Muscle of leg (tissue), 11 donors: Measurements from ENCODE around the gene ZCCHC24. TPM values are rescaled to one million over a fixed set of nuclear protein-coding genes. Genes with fewer than 3 reads are reported as not detected.
A peak's percentile ranks its signal among the peaks of the same experiment; 100 is the strongest.

Experiments used
- DNase-seq: peaks from one replicate; pipeline ENCODE4 v3.0.0; 2013
- H3K27ac ChIP-seq: one replicate; pipeline ENCODE4 v1.5.1; 2013; ENCODE audit warnings: mild to moderate bottlenecking, low read length, control low read depth
- H3K27me3 ChIP-seq: one replicate; pipeline ENCODE4 v1.6.1; 2013; ENCODE audit warnings: low read length; ENCODE audit not compliant: control insufficient read depth, insufficient read depth
- H3K36me3 ChIP-seq: one replicate; pipeline ENCODE4 v1.6.1; 2013; ENCODE audit warnings: low read length; ENCODE audit not compliant: control insufficient read depth, insufficient read depth
- H3K4me1 ChIP-seq: one replicate; pipeline ENCODE4 v1.6.1; 2013; ENCODE audit warnings: low read length; ENCODE audit not compliant: control insufficient read depth, insufficient read depth
- H3K4me3 ChIP-seq: one replicate; pipeline ENCODE4 v1.5.1; 2013; ENCODE audit warnings: low read length, control low read depth
- H3K9me3 ChIP-seq: replicated peaks from 2 replicates; pipeline ENCODE4 v1.6.1; 2013; ENCODE audit warnings: low read depth, low read length; ENCODE audit not compliant: control insufficient read depth
- WGBS: methylation state at CpG from one replicate; pipeline ENCODE4 v1.1.5; 2013; ENCODE audit warnings: missing lambda C conversion rate; ENCODE audit not compliant: insufficient coverage; 5-methylcytosine and 5-hydroxymethylcytosine counted together
- polyA plus RNA-seq, 8 donors: library from polyadenylated mRNA; unstranded; fragments of 120-200 nt; gene quantifications; one replicate each; pipeline versions ENCODE4 v1.2.1 to v1.2.3, GENCODE V29; 2013; ENCODE audit warnings: inconsistent platforms in 1 of 8, low replicate concordance in 1 of 8; ENCODE audit not compliant: insufficient read length in 8 of 8, insufficient read depth in 1 of 8
- total RNA-seq: library from RNA; stranded (reverse); fragments of 120-200 nt; gene quantifications from one replicate; pipeline ENCODE4 v1.2.4, GENCODE V29; 2013

Gene ZCCHC24
- total and polyA plus RNA-seq, 9 donors, result 25.0 to 65.5 (median 54.7) TPM

DNA sequence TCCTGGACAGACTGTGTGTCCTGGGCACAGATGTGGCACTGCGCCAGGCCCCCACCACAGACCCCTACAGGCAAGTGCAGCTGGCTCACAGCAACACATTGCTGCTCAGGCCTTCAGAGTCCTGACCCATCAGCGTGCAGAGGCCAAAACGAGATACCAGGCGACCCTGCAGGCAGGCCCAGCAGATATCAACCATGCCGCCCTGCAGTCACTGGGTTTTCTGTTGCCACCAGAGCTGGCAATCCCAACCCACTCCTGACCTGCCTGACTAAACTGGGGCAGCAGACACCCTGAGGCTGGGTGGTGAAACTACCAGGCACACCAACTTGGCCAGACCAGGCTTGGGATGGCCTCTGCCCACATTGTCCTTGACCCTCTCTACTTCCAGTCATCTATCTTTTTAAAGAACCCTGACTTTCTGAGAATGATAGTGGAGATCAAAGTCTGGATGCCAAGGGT, 20.3 kb downstream of the ZCCHC24 start:
- H3K27ac ChIP-seq, result peak overlapping the region; percentile 80
- H3K27me3 ChIP-seq, result no peaks in the 10 kb centered on the region
- H3K4me3 ChIP-seq, result no peak overlapping the region
- H3K4me1 ChIP-seq, result peaks cover 55% of the 10 kb centered on the region
- DNase-seq, result no peak
- WGBS, result 75% methylated on average over 5 of the region's 5 CpGs
- no peaks in the 10 kb centered on the region for H3K9me3 ChIP-seq
- peaks cover 39% of the 10 kb centered on the region for H3K36me3 ChIP-seq

DNA sequence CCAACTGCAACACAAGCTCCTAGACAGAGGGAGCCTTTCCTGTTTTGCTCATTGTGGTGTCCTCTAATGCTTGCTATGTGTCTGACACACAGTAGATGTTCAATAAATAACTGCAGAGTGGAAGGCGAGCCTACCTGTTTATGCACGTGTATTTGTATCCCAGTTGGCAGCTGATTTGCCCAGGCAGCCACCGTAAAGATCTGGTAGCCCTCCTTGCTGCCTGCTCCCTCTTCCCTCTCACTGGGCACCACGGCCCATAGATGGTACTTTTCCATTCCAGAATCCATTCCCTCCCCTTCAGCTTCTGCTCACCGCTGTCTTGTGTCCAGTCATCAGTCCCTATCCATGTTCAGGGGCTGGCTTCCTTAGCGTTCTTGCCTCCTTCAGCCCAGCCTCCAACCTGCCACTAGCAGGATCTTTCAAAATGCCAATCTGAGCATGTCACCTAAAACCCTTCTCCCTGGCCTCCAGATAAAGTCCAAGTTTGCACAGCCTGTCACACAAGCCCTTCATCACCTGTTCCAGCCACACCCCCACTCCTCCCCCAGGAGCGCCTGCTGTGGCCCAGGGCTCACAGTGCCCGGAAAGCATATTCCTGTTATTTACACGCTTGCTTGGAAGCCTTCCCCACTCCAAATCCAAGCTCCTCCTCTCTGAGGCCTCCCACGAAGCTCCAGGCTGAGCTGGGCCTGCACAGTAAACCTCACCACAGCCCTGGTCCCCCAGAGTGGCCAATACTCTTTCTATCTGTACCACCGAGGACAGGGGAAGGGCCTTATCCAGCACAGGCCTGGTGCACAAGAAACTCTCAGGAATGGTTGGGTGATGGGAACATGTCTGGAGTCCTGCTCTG, 21.0 kb downstream of the ZCCHC24 start:
- no peaks in the 10 kb centered on the region for H3K27me3 ChIP-seq
- peak; percentile 74 for DNase-seq
- peaks cover 35% of the 10 kb centered on the region for H3K36me3 ChIP-seq
- H3K9me3 ChIP-seq, result no peaks in the 10 kb centered on the region
- 53% methylated on average over 11 of the region's 11 CpGs for WGBS
- no peak overlapping the region for H3K4me3 ChIP-seq
- H3K4me1 ChIP-seq, result peaks cover 60% of the 10 kb centered on the region
- H3K27ac ChIP-seq, result peak overlapping the region; percentile 80

DNA sequence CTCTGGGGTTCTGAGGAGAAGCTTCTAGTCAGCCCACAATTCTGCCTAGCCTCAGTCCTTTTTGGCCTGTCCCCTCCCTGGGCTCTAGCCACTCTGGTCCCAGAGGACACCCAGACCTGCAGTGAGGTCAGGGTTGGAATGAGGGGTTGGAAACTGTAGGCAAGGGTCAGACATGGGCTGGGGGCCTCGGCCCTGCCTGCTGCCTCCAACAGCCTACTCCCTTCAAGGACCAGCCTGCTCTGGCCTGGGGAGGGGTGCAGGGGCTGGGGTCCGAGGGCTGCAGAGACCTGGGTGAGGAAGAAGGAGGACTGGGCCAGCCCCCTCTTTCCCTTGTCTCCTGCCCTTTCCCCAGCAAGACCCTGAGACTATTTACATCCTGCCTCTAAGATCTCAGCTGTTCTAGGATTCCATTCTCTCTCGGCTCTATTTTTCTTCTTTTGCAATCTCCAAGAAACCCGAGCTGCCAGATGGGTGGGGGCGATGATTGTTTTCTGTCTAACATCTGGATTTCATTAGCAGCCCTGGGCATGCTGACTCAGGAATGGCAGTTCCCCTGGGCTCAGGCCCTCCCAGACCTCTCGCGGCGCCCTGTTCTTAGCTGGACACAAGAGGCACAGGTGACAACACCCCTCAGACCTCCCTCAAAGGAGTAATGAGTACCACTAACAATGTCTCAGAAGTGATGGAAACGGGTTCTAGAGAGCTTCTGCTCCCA, 23.1 kb downstream of the ZCCHC24 start:
- Histone ChIP-seq H3K4me3 (no peak overlapping the region), H3K36me3 (peaks cover 50% of the 10 kb centered on the region), H3K4me1 (peaks cover 77% of the 10 kb centered on the region), H3K27ac (peak overlapping the region; percentile 74), H3K27me3 (no peaks in the 10 kb centered on the region), H3K9me3 (no peaks in the 10 kb centered on the region)
- peak; percentile 84 for DNase-seq
- 3% methylated on average over 3 of the region's 9 CpGs for WGBS

DNA sequence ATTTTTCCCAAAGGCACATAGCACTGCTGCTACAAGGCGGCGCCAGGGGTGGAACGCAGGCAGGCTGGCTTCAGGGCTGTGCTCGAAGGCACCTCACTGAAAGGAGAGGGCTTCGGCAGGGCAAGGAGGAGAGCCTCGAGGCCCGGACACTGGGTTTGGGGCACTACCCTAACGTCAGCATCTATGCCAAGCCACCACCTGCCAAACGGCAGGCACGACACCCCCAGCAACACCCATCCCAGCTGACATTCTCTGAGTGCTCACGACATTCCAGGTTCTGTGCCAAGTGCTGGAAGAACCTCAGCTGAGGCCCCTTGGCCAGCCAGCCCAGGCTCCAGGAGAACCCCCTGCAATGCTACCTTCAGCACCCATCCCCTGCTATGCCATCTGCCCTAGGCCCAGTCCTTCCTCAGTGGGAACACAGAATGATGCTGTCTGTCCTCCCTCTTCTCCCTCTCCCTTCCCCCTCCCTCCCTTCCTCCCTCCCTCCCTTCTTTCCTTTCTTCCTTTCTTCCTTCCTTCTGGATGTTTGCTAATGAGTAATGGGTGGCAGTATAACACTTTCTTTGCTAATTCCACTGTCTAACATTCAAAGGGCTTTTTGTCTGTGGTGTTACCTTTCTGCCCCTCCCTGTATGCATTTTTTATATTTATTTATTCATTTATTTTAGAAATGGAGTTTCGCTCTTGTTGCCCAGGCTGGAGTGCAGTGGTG, 24.3 kb downstream of the ZCCHC24 start:
- DNase-seq, result peak; percentile 73
- H3K9me3 ChIP-seq, result no peaks in the 10 kb centered on the region
- 55% methylated on average over 11 of the region's 12 CpGs for WGBS
- H3K27ac ChIP-seq, result peak overlapping the region; percentile 72
- H3K36me3 ChIP-seq, result peaks cover 61% of the 10 kb centered on the region
- no peak overlapping the region for H3K4me3 ChIP-seq
- peaks cover 89% of the 10 kb centered on the region for H3K4me1 ChIP-seq
- no peaks in the 10 kb centered on the region for H3K27me3 ChIP-seq

- peaks cover 83% of the 10 kb centered on the region for H3K4me1 ChIP-seq
- peaks cover 59% of the 10 kb centered on the region for H3K36me3 ChIP-seq
- peak overlapping the region; percentile 90 for H3K27ac ChIP-seq
- no peak for DNase-seq
- H3K27me3 ChIP-seq, result no peaks in the 10 kb centered on the region
- WGBS, result 85% methylated on average over 8 of the region's 13 CpGs
- H3K4me3 ChIP-seq, result no peak overlapping the region
- H3K9me3 ChIP-seq, result no peaks in the 10 kb centered on the region
Observed at GRCh38 chr10:79418886-79419595, 26.4 kb downstream of the ZCCHC24 start.

GRCh38 chr10:79418274-79418673, 27.1 kb downstream of the ZCCHC24 start:
- Histone ChIP-seq H3K4me3 (no peak overlapping the region), H3K27me3 (no peaks in the 10 kb centered on the region), H3K27ac (no peak overlapping the region), H3K36me3 (peaks cover 62% of the 10 kb centered on the region), H3K4me1 (peaks cover 77% of the 10 kb centered on the region), H3K9me3 (no peaks in the 10 kb centered on the region)
- WGBS, result 78% methylated on average over 6 of the region's 6 CpGs
- DNase-seq, result no peak

DNA sequence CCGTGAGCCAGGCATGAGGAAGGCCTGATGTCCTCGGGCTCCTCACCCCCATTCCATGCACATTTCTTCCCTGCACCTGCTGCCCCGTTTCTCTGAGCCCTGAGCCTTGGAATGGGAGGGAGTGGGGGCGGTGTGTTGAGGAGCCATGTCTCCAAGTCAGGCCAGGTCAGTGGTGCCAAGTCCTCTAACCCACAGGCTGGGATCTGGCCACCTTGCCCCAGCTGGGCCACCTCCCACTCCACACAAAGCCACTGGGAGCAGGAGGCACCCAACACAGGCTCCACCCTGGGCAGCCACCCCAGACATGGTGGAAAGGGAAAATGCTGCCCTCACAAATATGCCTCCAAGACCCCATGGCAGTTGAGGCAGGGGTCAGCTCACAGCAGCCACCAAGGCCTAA, 27.7 kb downstream of the ZCCHC24 start:
- peaks cover 73% of the 10 kb centered on the region for H3K4me1 ChIP-seq
- 100% methylated on average over 1 of the region's 4 CpGs for WGBS
- H3K36me3 ChIP-seq, result peaks cover 65% of the 10 kb centered on the region
- no peaks in the 10 kb centered on the region for H3K9me3 ChIP-seq
- no peaks in the 10 kb centered on the region for H3K27me3 ChIP-seq
- no peak overlapping the region for H3K27ac ChIP-seq
- no peak overlapping the region for H3K4me3 ChIP-seq
- no peak for DNase-seq

- H3K4me3 ChIP-seq, result no peak overlapping the region
- H3K27ac ChIP-seq, result no peak overlapping the region
- no peaks in the 10 kb centered on the region for H3K9me3 ChIP-seq
- H3K4me1 ChIP-seq, result peaks cover 68% of the 10 kb centered on the region
- no peaks in the 10 kb centered on the region for H3K27me3 ChIP-seq
- peaks cover 66% of the 10 kb centered on the region for H3K36me3 ChIP-seq
- 57% methylated on average over 2 of the region's 2 CpGs for WGBS
- DNase-seq, result no peak
Observed at GRCh38 chr10:79417266-79417665, 28.2 kb downstream of the ZCCHC24 start.

DNA sequence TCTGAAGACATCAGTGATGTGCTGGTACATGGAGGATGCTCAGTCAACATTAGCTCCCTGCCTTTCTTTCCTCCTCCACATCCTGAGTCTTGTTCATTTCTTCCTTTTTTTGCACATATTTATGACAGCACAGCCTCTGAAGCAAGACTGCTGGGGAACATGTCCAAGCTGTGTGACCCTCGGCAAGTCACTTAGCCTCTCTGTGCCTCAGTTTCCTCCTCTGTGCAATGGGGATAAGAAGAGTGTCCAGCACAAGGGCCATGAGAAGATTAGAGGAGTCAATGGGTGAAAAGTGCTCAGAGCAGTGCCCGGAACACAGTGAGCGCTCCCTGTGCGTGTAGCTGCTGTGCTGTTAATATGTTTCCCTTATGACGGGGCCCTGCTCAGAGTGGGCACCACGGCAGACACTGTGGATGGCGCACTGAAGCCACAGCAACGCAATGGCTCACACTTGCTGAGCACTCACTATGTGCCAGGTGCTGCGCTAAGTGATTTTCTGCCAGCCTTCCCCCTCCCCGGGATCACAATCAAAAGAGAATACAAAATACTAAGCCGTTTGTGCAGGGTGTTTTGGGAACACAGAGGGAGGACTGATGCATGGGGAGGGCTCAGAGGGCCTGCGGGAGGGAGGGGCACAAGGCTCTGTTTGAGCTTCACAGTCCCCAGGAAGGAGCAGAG, 28.7 kb downstream of the ZCCHC24 start:
- Histone ChIP-seq H3K4me1 (peaks cover 63% of the 10 kb centered on the region), H3K27ac (no peak overlapping the region), H3K27me3 (no peaks in the 10 kb centered on the region), H3K36me3 (peaks cover 64% of the 10 kb centered on the region), H3K4me3 (no peak overlapping the region), H3K9me3 (no peaks in the 10 kb centered on the region)
- no peak for DNase-seq
- 83% methylated on average over 6 of the region's 12 CpGs for WGBS
